GM12873 (cell line): Measurements from ENCODE around the gene GNG12.

ENCODE experiments used
- TF ChIP-seq, protein P1 (sequence below): IDR thresholded peaks from 2 replicates; pipeline ENCODE4 v1.5.1; 2012; ENCODE audit warnings: low read depth, mild to moderate bottlenecking, moderate library complexity, low read length, control low read depth; ENCODE audit not compliant: insufficient read depth; ENCODE audit errors: missing control alignments

GNG12 gene

DNA sequence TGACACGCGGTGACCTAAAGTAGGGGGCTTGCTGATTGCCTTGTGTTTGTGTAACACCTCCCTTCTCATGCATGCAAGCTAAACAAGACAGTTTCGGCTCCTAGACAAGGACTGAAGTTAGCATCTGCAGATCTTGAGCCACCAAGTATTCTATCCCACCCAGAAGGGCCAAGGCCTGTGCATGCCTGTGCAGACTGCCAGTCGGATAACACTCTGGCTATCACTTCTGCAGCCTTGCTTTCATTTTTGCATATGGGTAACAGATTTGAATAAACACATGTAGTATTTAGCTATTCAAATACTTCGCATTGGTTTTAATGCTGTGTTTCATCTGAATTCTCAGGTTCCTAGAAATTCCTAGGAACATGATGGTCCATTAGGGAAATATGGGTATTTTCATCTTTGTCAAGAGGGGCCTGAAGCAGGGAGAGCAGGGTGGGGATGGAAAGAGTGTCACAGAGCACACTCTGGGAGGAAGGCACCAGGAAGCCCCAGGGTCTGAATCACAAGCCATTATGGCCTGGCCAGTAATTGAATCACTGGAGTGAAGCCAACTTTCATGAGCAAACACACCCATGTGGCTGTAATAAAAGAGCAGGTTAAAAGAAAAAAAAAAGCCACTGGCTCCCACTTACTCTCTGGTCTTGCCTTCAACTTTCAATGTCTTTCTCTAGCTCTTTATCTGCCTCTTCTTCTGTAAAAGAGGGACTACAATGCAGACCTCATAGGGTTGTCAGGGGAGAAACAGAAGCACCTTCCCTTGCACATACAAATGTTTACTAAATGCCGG lies 120.0 kb downstream of the GNG12 start:
- TF ChIP-seq, protein P1, sequence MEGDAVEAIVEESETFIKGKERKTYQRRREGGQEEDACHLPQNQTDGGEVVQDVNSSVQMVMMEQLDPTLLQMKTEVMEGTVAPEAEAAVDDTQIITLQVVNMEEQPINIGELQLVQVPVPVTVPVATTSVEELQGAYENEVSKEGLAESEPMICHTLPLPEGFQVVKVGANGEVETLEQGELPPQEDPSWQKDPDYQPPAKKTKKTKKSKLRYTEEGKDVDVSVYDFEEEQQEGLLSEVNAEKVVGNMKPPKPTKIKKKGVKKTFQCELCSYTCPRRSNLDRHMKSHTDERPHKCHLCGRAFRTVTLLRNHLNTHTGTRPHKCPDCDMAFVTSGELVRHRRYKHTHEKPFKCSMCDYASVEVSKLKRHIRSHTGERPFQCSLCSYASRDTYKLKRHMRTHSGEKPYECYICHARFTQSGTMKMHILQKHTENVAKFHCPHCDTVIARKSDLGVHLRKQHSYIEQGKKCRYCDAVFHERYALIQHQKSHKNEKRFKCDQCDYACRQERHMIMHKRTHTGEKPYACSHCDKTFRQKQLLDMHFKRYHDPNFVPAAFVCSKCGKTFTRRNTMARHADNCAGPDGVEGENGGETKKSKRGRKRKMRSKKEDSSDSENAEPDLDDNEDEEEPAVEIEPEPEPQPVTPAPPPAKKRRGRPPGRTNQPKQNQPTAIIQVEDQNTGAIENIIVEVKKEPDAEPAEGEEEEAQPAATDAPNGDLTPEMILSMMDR: no peak

DNA sequence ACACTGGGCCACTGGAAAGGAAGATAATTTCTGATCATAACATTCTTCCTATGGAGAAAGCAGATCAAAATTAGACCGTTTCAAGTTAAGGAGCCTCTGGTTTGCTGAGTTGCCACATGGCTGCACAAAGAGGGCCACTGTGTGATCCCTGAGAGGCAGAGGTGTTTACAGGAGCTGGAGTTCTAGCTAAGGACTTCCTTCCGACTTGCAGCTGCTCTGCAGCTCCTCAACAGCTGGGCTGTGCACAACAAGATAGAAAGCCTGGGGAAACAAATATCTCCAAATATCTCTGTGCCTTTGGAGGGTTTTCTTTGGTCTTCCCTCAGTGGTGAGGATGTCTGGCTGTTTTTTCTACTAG lies 121.4 kb downstream of the GNG12 start:
- TF ChIP-seq, protein P1: no peak

DNA sequence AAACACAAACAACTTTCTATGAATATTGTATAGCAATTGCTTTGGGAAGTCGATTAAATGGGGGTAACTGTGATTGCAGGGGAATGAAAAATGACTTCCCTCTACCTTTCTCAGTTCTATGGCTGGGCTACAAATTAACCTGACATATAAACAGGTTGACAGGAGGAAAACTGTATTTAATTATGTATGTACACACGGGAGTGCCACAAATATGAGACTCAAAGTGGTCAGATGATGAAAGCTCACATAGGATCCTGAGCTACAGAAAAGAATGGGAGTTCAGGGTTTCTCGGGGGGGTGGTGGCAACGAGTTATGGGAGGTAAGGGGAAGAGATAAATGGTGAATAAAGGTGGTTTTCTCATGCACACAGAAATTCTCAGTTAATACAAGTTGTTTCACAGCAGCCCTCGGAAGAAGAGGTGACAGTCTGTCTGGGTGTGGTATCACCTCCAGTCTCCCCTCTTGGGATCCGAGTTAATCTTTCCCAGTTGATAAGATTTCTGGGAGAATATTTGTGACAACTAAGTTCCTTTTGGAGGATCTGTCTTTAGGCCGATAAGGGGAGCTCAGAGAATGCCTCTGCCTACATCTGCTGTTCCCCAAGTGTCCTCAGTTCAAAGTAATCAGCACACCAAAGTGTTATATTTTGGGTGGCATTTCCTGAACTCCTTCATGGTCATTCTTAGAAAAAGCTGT lies 122.0 kb downstream of the GNG12 start:
- TF ChIP-seq, protein P1: no peak

DNA sequence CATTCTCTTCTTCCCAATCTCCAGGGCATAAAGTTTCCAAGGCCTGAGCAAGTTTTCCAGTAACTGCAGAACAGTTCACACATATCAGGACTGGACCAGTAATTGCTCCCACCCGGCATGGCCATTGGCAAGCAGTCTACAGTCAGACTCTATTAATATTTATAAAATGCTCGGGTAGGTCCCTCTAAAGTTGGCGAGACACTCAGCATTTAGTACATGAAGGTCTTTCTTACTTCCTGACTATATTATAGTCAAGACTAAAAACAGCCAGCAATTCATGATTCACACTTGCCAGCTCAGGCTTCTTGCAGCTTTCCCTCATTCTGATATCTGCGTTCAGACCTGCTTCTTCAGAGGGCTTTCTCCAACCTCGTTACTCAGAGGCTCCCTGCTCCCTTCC lies 122.8 kb downstream of the GNG12 start:
- TF ChIP-seq, protein P1: no peak

DNA sequence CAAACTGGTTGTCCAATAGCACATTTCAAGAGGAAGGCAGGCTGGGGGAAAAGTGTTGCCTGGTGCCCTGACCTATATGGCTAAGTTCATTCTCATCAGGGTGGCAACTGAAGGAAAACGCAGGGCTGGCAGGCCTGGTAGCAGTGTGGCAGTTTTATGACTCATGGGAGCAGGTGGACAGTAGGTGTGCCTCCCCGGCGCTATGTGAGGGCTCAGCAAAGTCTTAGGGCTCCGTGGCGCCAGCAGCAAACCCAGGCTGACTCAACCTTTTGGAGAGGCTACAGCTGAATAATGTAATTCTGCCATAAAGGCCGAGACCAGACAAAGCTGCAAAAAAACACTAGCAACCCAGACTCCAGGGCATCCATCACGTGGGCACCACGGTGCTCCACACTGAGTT lies 124.7 kb downstream of the GNG12 start:
- TF ChIP-seq, protein P1: no peak

DNA sequence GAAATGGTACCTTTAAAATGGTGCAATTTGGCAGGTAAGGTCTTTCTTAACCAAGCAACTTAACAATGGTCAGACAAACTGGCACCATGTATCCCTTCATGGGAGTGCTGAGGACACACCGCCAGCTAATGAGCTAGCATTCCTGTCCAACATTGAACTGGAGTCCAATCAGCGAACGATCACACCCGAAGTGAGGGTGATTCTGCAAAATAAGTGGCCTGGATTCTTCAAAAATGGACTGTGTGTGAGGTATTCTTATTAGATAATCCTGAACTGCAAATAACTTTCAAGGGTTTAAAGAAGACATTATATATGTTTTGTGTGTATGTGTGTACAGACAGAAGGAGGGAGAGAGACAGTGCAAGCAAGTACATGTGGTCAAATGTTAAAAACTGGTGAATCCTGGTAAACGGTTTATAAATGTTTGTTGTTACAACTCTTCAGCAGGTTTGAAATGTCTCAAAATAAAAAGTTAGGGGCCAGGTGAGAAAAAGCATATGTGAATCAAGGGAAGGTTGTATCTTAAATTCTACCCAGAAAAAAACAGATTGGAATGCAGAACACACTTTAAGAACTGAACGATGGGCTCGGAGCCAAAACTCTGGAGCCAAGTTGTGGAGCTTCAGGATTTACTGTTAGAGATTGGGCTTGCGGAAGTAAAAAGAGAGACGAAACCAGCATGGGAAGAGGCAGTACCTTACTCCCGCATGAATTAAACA lies 127.4 kb downstream of the GNG12 start:
- TF ChIP-seq, protein P1: no peak

DNA sequence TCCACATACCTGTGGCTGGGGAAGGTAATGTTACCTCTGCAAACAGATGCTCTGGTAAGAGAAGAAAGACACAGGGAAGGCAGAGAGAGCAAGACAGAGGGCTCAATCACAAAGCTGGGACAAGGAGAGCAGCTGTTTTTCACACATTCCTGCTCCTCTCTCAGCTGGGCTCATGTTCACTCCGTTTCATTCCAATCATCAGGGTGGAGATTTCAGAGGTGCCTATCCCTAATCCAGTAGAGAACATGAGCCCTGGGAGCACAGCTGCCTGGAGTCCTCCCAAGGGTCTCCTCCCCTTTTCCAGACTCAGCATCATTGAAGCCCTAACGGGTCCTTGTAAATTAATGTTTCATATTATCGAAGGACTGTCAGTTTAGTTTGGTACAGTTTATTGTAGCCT lies 128.9 kb downstream of the GNG12 start:
- TF ChIP-seq, protein P1: no peak
